Hematopoietic multipotent progenitor cell treated with erythropoietin and hydrocortisone succinate and interleukin-3 and kit ligand, for 8 days (in vitro differentiated cells): Measurements from ENCODE around the gene VWA8.

Experiments
- DNase-seq: peaks from one replicate; pipeline ENCODE4 v3.0.0-alpha.2; 2015

VWA8 gene

DNA sequence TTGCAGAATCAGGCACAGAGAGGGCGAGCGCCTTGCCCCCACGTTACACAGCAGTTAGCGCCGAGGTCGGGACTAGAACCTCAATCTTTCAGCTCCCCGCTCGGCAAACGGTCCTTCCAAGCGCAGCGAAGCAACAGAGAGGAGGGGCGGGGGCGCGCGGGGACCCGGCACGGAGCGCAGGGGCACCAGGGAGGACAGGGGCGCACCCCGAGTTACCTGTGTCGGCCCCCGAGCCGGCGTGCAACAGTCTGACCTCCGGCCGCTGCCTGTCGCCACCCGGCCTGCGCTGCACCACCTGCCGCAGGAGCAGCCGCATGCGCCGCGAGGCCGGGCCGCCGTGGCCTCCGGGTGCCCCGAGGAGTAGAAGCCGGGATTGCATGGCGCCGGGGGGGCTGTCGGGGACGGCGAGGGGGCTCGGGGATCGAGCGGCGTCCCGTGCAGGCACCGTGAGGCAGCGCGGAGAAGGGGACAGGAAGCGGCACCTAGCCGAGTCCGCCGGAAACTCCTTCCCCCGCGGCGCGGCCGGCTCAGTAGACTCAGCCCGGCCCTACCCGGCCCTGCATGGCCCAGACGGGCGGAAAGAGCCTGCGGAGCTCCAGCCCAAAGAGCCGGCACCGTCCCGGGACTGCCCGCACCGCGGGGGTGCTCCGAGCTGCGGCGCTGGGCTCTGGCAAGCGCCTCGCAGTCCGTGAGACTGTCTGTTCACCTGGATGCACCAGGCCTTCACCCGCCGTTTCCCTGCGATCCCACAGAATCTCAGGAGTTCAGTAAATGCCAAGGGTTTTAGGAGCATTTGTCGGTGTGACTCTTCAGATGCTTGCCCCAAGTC is at the start of gene VWA8:
Gene VWA8, minus strand, starts transcription at position 473 of the 829 bp plus-strand sequence. Its CDS starts 94 bp downstream, at position 379.
- DNase-seq, result peak; percentile 77

DNA sequence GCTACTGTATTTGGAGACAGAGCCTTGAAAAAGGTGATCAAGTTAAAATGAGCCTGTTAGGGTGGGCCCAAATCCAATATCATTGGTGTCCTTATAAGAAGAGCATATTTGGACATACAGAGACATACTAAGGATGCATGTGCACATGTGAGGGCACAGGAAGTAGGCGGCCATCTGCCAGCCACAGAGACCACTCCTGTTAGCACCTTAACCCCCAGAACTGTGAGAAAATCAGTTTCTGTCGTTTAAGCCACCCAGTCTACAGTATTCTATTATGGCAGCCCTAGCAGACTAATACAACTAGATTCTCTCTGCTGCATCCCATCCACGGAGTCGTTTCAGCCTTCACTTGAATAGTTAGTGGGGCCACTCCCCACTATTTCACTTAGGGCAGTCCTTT is 48.1 kb upstream of the VWA8 start:
- DNase-seq, result no peak

DNA sequence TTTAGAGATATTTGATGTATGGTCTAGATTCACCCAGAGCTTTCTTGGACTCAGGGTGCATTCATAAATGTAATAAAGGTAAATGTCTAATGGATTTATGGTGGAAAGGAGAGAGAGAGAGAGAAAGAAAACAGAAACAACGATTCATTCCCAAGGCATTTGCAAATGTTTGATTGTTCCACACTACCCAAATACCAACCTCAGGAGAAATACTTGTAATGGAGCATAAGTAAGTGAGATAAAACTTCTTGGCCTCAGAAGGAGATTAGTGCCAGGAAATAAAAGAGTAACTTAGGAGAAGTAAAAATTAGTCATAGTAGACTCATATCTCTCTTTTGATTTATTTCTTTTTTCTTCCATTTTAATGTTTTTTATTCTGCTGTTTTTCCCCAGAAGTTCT is 46.9 kb upstream of the VWA8 start:
- no peak for DNase-seq

GRCh38 chr13:42002066-42002465 is 41.2 kb upstream of the VWA8 start:
- DNase-seq, result no peak

DNA sequence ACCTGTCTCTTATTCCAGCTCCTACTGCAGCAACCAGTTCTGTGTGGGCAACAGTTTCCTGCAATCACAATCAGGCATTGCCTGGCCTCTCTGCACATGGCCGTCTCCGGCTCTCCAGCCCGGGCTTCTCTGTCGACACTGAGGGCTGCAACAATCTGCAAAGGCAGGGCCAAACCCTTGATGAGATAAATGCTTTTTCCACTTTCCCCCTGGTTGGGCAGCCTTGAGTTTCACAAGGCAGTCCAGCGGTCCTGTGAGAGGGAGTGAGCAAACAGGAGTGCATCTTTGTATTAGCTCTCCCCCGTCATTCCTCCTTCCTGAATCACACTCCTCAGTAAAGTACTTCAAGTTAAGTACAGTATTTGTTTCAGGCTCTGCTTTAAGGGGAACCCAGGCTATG is 40.7 kb upstream of the VWA8 start:
- no peak for DNase-seq

GRCh38 chr13:42000846-42001245 is 39.9 kb upstream of the VWA8 start:
- no peak for DNase-seq

- no peak for DNase-seq
Observed at GRCh38 chr13:41997396-41997795, 36.5 kb upstream of the VWA8 start.

GRCh38 chr13:41995946-41996345 is 35.0 kb upstream of the VWA8 start:
- DNase-seq, result peak; percentile 100

DNA sequence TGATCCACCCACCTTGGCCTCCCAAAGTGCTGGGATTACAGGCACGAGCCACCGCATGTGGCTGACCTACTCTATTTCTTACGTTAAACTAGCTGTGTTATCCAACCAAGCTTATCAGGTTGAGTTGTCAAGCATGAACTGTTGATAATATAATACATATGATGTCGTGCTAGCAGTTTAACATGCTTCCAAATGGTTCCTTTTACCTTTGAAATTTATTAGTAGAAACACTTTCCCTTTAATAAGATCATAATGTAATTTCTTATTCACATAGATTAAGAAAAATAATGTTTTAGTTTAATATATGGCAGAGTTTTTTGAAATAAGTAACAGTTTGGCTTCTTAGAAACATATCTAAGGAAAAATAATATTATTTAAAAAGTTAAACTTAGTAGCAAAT is 34.4 kb upstream of the VWA8 start:
- peak; percentile 77 for DNase-seq

DNA sequence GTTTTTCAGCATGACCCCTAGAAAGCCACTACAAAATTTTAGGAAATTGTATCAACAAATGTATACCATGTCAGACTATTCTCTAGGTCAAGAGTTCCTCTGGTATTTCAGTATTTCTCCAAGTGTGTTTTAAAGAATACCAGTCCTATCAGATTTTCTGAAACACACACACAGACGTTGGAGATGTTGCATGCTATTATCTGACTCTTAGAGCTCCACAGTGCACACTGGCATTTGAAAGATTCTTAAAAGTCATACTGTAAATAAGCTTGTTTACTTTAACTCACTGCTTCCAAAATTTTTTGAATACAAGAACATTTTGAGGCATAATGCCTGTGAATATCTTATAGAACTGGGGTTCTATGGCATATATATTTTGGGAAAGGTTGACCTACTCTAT is 33.8 kb upstream of the VWA8 start:
- DNase-seq, result peak; percentile 67

DNA sequence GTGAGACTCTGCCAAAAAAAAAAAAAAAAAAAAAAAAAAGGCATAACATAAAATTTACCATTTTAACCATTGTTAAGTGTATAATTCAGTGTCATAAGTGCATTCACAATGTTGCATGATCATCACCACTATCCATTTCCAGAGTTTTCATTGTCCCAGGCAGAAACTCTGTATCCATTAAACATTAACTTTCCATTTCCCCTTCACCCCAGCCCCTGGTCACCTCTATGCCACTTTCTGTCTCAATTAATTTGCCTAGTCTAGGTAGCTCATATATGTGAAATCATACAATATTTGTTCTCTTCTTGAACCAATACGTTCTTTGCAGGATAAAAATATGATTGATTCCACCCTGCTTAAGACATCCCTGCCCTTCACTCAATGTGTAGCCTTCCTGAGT is 31.0 kb upstream of the VWA8 start:
- no peak for DNase-seq

DNA sequence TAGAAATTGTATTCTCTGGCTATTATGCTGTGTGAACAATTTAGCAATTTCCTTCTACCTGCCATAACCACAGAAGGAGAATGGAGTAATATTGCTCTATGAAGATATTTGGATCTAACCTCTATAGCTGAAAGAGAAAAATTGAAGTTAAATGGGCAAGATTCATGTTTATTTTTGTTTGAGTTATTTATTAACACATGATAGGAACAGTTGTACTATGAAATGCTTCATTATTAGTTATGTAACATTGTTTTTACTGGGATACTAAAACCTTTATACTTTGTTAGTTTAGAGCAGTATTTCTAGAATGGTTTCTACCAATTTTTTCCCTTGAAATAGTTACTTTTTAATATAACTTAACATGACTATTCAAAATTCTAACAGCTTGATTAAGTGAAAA is 27.3 kb upstream of the VWA8 start:
- no peak for DNase-seq

DNA sequence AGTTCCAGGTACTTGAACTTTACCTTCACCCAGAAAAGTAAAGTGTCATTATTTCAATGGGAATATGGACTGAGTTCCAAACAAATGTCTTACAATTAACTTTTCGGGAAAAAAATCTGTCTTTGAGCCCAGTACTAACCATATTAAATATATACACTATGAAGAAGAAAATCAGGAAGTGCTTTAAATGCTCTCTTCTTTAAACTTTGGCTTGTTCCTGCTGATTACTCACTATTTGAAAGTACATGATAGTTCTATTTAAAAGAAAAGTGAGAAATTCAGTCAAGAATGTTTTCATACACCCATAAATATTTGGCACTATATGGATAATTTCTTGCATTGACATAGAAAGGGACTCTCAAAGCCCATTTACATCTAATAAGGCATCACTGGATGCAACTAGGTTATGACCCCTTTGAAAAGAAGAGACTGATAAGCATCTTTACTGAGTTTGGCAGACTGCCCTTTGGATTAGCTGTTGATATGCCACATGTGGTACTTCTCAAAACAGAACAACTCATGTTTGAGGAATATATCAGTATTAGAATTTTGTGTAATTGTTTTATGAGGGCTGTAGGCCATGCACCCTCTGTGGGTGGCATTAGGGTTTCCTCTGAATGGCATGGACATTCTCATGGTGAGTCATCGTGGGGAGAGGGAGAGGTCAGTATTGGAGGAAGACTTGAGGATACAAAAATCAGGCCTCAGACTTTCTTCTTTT is 25.0 kb upstream of the VWA8 start:
- DNase-seq, result peak; percentile 25

DNA sequence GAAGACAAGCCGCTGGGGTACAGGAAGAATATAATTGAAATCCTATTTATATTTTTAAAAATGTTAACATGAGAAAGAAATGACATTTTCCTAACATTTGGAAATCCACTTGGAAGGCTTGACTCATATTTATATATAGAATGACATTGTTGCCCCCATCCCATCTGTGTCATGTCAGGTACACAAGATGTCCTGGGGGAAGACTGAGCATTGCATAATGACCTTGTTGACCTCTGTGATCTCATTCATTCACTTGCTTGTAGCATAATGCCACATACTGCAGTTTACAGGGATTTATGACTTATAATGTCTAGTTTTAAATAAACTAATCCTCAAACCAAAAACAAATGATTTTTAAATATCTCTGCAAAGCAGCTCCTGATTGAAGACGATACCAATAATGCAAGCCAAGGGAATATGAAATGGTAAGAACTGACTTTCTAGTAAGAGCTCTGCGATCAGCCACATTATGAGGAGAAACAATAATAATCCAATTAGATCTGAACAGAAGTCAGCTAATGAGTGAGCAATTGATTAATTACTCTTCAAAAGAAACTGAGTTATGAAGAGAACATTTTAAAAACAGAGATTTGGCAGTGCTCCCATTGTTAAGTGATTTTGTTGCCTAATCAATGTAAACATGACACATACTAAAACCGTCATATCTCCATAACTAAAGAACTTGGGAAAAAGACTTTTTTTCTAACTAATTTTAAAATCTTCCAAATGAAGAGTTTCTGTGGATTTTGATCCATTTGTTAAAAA is 21.2 kb upstream of the VWA8 start:
- DNase-seq, result no peak

GRCh38 chr13:41978007-41978406 is 17.1 kb upstream of the VWA8 start:
- no peak for DNase-seq

- no peak for DNase-seq
Observed at GRCh38 chr13:41976476-41976875, 15.6 kb upstream of the VWA8 start.

GRCh38 chr13:41974262-41974900 is 13.5 kb upstream of the VWA8 start:
- no peak for DNase-seq

DNA sequence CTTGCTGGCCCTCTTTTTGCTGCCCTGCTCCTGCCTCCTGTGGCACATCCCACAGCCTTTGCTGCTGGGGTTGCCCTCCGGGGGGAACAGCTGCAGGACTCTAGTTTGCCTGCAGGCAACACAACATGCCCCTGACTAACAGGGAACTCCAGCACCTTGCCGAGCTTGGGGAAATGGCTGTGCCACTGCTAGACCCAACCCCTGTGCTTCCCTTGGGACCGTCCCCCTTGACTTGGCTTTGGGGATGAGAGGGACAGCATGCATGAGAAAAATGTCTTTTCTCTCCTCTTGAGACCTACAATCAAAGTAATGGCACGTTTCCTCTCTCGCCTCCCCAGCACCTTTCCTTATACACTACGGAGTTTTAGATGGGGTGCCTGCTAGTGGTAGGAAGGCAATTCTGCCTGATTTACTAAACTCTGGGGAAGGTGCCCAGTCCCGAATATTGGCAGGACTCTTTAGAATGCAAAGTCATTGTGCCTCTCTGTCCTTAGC is 12.4 kb upstream of the VWA8 start:
- DNase-seq, result no peak

- no peak for DNase-seq
Observed at GRCh38 chr13:41971848-41972247, 10.9 kb upstream of the VWA8 start.

GRCh38 chr13:41970918-41971317 is 10.0 kb upstream of the VWA8 start:
- DNase-seq, result no peak

DNA sequence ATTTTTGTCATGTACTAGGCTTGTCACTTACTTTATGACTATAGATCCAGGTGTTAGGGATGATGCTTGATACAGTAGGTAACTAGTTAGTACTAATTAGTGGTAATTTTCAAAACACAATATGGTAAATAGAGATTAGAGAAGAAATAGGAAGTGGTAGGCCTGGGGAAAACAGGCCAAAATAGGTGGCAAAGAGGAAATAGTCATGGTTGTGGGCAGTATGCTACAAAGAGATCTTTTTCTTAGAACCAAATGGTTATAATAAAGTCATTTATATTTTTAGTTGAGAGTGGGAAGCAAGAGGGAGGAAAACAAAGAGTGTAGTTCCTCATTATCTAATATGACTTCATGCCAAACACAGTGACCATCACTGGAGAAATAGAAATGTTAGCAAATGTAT is 9.1 kb upstream of the VWA8 start:
- no peak for DNase-seq

- DNase-seq, result no peak
Observed at GRCh38 chr13:41969072-41969471, 8.2 kb upstream of the VWA8 start.

DNA sequence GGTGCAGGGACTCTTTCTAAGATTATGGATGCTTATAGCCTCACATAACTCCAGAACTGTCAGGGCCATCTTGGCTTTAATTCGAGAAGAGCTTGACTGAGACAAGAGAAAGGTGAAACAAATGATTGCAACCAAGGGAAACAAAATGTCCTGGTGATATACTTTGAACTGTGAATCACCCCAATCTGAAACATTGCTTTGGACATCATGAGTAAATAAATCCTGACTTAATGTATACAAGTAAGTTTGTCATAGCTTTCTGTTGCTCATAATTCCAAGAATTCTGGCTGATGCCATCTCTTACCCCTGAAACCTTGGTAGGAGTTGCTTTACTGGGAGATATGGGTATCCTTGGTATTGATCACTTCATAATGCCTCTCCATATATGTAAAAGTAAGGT is 5.8 kb upstream of the VWA8 start:
- DNase-seq, result no peak
